Measurements from ENCODE around the gene FAT1.

The FAT1 gene

GRCh38 chr4:186647821-186648220 lies 75.8 kb downstream of the FAT1 start:
- DNase-seq: no peak

DNA sequence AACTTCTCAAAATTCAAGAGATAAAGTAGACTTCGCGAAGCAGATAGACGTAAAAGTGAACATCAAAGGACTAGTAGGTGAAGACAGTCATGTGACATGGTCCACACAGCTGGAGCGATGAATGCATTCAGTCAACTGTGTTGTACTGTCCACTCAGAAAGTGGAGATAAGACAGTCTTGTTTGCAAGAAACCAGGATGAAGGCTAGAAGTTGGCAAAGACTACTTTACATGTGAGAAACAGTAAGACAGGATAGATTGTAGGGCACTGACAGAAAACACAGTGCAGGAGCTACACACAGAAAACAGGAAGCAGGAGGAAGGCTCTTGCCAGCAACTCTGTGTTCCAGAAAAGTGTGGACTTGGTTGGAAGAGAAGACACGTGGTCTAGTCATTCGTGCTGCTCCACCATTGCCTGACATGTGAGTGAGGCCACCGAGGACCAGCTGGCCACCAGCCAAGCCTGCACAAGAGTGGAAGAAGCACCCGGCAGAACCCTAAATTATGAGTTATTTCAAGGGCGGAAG lies 78.9 kb downstream of the FAT1 start:
- DNase-seq: no peak

DNA sequence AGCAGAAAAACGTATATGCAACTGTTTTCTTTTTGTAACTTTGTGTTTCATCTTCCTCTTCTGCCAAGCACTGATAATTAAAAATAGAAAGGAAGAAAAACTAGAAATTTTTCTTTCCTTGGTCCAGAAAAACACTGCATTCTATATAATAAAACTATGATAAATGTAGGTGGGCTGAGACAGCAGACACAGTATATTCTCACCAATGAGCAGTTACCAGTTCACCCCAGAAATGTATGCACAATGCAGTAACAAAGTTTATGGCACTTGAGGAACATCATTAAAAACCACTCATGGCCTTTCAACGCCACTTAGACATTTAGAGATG lies 79.4 kb downstream of the FAT1 start:
- no peak for DNase-seq

DNA sequence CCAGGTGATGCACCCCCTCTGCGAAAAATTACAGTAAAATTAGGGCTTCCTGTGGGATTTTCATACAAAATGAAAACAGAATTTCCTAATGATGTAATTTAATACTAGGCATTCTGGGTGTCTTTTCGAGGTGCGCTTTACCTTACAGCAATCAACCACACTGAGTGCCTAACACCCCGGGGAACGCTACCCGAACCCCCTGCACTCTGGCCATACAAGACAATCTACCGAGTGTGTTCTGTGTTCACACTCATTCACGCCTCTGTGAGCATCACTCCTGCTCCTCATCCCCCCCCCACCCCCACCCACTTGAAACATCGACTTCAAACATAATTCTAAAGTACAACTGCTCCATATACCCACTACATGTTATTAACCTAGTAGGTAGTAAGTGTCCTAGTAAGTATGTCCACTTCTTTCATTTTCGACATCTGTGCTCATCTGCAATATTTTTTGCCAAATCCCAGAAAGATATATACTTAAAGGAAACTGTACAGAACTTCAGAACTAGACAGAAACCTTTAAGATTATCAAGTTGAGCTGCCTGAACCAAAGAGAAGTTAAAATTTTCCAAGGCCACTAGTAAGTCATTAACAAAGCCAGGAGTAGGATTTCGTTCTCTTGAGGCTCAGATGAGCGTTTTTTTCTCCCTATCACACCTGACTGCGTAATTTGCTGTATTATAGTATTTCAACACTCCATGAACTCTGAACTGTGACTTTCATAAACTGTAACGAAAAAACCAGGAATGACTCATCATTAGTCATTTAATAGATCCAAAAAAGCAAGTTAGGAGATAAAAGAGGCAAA lies 80.0 kb downstream of the FAT1 start:
- peak; percentile 56 for DNase-seq

DNA sequence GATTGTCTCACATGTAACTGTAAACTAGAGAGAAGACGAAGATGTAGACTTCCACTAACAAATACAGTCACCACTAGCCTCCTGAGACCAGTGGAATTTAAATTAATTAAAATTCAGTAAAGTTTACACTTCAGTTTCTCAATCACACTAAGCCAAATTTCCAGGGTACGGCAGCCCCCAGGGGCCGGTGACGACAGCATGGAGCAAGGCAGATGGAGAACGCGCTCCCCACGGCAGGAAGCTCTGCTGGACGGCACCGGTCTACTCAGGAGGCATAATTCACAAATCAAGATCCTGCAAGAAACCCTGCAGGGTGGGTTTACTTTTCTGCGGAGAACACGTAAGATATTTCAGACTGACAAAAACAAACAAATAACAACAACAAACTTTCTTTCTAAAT lies 80.7 kb downstream of the FAT1 start:
- no peak for DNase-seq

GRCh38 chr4:186642530-186642929 lies 81.1 kb downstream of the FAT1 start:
- no peak for DNase-seq

DNA sequence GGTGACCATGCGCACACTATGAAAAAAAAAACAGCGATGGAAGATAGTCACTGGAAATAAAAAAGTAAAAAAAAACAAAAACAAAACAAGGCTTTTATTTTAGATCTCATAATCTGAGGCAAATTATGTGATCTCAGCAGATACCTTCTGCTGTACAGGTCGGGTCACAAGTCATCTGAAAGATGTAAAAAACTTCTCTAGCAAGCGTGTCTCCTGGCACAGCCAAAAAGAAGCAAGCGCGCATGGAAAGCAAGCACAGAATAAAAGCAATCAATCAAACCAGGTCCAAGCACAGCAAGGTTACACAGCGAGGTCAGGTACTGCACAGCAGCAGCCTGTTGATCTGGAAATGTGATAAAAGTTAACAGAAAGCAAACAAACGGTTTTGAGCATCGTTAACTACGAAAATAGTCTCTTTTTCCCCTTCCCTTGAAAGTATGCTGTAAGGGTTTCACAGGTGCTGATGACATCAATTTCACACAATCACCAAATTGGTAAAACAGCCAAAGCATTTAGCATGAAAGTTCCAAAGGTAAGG lies 89.0 kb downstream of the FAT1 start:
- no peak for DNase-seq

DNA sequence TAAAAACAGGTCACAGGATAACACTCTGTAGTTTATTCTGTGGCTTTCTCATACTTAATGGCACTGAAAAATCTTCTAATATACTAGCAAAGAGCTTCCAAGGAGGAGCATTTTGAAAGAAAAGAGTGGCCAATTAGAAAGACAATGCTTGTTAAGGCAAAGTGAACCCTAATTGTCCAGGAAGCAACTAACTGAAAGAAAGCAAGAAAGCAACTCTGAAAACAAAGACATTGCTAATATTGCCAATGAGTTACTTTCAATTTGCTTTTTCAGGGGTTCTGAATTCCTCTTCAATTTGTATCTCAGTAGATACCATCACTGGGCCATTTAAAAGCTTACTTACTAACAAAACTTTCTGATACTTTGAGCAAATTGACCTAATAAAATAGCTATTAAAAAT lies 89.8 kb downstream of the FAT1 start:
- no peak for DNase-seq

- DNase-seq: no peak
These were observed 93.5 kb downstream of the FAT1 start for GRCh38 chr4:186630128-186630527.

- DNase-seq: no peak
These were observed 95.5 kb downstream of the FAT1 start for GRCh38 chr4:186628058-186628711.

GRCh38 chr4:186627226-186627865 lies 96.3 kb downstream of the FAT1 start:
- DNase-seq: peak; percentile 37

DNA sequence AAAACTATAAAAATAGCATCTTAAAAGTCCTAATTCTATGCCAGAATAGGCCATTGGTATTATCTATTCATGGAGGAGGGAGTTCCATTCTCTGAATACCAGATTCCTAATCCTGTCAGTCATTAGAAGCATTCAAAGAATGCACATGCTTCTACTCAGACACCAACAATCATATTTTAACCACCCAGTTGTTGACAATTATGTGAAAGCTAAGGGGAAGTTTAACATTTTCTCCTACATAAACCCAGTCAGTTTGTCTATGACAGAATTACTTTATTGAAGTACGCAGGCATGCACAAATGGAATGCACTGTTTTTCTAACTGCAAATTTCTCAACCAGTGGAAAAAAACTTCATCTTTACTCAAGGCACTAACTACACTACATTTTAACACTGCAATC lies 98.7 kb downstream of the FAT1 start:
- peak; percentile 95 for DNase-seq

DNA sequence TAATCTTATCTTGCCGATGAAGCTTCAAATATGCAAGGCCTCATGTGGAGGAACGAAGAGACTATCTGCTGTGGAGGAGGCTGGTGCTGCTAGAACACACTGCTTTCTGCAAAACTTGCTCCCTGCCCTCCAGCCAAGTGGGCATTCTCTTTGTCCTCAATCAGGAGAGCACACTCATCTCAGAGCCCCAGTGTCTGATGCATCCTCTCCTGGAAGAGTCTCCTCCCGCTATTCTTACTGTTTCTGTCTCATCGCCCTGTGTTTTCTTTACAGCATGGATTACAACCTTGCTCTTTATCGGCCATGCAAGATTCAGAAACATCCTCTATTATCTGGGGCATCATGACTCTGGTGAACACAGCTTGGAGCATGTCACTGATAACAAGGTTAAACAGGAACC lies 100.1 kb downstream of the FAT1 start:
- DNase-seq: no peak

DNA sequence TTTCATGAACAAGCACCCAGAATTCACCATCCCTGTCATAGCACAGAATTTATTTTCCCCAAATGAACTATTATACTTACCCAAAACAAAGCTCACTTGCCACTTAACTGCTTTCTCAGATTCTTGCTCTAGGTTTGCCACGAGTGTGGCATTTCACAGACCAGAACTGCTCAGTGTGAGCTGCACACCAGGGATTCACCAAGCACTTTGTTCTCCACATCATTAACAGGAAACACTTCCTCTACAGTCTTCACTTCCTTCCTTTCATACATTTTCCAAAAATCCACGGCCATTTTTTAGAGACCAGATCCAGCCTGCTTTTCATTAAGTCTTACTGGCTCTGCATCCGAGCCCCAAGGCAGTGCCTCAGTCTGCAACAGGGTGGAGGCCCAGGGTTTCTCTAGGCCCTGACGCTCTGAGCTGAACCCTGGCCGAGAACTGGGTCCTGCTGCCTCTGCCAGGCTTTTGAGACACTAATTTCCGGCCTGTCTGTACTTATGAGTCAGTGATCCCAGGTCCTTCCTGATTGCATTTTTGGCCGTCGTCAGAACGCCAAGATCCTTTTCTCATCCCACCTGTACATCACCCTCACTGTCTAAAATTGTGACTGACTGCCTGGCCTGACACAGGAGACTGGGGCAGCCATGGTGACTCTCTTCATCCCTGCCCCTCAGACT lies 100.7 kb downstream of the FAT1 start:
- peak; percentile 66 for DNase-seq

DNA sequence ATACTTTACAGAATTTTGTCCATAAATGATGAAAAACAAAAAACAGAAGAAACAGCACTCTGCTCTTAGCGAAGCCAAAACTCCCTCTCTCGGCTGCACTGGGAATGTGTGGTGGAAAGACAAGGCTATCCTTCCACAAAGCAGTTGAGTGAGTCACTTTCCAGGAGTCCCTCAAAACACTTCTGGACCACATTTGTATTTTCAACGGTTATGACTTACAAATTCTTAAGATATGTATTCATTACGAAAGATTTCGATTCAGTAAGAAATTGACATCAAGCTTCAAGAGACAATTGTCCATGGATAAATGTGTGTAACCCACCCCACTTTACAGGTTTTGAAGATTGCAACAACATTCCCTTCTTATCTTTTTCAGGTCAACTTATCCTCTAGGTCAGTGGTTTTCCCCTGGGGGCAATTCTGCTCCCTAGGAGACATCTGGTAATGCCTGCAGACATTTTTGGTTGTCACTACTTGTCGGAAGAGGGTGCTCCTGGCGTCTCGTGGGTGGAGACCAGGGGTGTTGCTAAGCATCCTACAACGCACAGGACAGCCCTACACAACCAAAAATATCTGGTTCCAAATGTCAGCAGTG lies 101.6 kb downstream of the FAT1 start:
- DNase-seq: peak; percentile 93

GRCh38 chr4:186619088-186619487 lies 104.6 kb downstream of the FAT1 start:
- no peak for DNase-seq

- DNase-seq: peak; percentile 48
These were observed 105.7 kb downstream of the FAT1 start for GRCh38 chr4:186617921-186618320.

DNA sequence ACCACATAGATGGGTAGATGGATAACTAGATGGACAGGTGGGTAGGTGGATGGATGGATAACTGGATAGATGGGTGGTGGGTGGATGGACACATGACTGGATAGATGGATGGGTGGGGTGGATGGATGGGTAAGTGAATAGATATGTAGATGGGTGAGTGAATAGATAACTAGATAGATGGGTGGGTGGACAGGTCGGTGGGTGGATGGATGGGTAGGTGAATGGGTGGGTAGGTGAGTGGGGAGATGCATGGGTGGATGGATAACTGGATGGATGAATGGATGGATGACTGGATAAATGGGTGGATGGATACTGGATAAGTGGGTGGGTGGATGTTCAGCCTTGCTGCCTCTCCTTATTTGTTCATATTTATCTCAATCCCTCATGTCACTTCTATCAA lies 116.2 kb downstream of the FAT1 start:
- DNase-seq: no peak

DNA sequence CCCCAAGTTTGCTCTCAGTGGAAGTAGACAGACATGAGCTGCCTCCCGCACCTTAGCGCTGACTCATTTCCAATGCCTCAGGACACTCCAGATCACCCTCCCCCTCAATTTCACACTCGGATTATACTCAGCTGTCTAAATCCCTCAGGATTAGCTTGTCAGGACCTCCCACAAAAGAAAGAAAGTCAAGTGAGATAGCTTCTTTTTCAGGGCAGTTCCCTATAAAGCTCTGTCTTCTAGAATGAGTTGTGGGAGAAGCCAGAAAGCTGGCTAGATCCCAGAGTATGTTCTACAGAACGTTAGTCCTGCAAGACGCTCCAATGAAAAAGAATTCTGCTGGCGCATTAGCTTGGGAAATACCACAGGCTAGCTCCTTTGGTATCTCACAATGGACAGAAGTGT lies 117.1 kb downstream of the FAT1 start:
- DNase-seq: peak; percentile 51

- DNase-seq: no peak
These were observed 118.3 kb downstream of the FAT1 start for GRCh38 chr4:186605261-186605865.

DNA sequence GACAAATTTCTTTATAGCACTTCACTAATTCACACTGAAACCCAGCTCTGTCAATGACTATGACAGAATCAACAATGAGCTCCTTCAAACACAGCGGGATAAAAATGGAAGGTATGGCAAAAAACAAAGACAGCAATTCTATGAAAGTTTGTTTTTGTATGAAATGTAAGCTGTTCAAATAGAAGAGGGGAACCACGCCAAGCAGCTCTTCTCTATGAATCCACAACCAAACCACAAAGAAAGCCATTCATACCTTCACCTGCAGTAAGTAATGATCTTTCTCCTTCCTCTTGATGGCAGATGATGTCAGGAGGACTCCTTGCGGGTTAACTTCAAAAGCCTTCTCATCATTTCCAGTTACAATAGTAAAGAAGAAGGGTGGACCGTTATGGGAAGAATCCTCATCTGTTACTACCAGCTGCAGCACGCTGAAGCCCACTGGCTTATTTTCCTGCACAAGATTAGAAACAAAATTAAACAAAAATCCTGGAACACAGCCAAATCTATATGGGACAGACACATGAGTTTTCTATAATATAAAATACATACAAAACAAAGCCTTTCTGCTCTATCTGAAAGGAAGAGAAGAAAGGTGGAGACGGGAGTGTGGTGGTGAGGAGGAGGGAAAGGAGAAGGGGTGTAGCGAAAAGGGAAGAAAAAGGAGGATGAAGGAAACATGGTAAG lies 119.4 kb downstream of the FAT1 start:
- no peak for DNase-seq

GRCh38 chr4:186602978-186603377 lies 120.7 kb downstream of the FAT1 start:
- no peak for DNase-seq

Measured in fibroblast of skin of right quadriceps (primary cell).